Activated CD4-positive, alpha-beta T cell treated with anti-CD3 and anti-CD28 coated beads, Interleukin-2, amount 50 U/mL, for 48 hours (primary cell): Measurements from ENCODE around the gene OGA.

Source experiments
- DNase-seq, 2 experiments: peaks; one replicate each; pipeline ENCODE4 v3.0.0-alpha.2; 2020

OGA gene

DNA sequence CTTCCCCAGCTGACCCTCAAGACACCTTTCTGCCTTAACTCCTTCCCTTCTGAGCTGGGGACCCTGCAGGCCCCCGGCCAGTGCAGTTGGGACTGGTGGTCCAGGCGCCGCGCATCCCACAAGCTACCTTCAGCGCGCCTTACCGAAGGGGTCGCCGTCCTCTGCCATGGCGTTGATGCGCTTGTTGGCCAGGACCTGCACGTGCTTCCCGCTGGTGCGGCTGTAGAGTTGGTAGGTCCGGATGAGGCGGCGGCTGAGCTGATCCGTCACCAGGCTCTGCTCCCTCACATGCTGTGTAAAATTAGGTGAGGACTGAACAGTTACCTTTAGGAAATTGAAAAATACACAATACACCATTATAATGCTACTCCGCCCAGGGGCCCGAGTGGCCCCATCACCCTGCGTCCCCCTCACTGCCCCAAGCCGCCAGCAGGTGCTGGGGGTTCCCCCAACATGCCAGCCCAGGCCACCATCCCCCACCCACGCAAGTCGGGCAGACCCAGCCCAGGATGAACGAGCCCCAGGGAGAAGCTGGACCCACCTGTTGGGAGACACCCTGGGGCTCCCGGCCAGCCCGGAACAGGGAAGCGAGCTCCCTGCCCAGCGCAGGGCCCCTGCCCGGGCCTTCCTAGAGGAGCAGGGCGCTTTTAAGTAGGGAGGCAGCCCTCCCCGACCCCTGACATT lies 43.5 kb downstream of the OGA start:
- DNase-seq: no peak

DNA sequence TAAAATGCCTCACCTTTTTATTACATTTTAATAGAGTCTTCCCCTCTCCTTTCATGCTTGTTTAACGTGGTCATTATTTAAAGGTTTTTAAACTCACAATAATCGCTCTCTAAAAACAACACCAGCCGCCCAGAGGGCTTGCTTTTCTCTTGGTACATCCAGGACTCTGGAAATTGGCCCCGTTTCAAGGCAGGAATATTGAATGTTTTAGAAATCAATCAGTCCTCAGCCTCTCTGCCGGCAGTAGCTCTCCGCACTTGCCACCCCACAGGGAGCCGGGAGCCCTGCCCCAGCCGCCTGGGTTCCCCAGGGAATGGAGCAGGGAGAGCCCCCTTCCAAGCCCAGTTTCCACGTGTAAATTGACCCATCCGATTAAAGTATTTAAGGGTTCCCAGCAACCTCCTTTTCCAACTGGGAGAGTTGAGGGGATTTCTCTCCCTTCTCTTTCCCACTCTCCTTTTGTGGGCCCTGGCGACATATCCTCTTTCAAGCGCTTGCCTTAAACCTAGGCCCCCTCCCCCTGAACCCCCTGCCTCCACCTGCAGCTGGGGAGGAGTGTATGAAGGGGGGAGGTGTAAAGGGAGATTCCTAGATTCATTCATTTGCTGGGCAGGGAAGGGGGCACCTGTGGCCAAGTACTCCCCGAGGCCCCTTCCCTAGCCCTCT lies 44.2 kb downstream of the OGA start:
- no peak for DNase-seq

DNA sequence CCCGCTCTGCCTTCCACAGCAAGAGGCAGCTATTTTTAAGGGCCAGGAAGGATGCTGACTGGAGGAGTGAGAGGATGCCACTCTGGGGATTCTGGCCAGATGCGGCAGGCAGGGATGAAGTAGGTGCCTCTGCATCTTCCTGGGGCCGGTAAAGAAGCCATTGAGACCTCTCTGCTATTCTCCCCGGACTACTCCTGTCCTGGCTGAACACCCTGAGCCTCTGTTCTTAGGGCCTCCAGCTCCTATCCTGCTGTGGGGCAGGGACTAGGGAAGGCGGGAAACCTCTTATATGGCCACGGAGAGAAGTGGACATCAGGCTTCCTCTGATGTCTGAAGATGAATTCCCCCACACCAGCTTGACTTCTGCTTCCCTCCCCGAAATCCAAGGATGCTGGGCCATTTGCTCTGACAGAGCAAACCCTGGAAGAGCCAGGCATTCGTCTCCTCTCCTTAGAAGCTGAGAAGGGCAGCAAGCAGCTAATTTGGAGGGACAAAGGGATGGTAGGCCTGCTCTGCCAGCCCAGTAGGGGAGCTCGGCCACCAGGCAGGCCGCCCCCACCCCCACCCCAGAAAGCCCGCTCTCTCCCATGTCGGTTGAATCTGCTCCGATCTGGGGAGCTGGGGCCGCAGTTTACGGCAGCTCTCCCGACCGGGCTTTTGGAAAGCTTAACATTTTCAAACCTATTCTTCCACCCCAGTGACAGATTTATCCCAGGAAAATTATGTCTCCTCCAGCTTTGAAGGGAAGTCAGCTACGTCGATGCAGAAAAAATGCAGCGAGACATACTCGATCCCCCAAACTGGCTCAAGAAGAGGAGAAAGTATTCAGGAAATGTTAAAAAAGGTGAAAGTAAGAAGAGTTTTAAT lies 45.1 kb downstream of the OGA start:
- no peak for DNase-seq

DNA sequence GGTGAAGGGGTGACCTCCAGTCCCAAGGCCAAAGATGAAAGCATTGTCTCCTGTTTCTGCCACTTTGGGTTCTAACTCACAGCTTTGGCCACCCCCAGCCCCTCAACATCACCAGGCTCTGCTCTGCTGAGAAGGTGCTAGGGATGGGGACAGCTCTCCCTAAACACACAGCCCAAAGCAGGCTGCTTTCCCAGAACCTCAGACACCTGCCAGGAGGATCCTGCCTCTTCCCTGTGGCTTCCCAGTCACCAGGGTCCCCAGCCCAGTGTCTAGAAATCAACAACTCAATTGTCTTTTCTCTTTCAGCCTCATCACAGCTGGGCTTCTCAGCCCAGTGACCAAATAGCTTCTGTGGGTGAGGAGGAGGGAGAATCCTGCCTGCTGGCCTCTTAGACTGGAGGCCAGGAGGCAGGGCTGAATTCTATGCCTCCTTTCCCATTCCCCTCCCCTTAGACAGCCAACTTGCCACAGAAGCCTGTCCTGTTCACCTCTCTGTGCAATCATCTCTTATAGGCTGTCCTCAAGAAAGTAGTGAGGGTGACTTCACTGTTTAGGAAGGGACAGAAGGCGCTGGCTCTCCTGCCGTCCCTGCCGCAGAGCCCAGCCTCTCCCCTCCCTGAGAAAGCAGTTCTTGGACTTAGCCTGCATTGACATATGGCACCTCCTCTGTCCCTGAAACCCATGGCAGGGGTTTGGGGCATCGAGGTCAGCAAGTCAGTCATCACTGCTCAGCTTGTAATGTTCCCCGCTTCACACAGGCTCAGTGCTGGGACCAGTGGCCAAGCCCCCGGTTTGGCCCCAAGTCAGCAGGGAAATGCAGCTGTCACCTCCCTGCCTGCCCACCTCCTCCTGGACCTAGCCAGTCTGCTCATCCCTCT lies 46.0 kb downstream of the OGA start:
- no peak for DNase-seq

DNA sequence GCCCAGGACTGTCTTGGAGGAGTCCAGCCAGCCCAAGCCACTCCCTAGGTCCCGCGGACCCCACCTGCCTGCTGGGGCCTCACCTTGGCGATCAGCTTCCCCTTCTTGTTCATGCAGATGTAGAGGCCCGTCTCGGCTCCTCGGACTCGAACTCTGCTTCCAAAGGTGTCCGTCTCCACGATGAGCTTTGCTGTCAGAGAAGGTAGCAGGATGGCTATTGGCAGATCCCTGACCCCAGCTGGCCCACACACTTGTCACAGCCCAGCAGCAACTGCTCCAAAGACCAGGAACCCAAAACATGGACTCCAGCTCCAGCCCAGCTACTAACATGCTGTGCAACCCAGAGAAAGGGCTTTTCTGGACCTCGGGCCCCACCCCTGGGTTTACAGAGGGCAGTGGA lies 46.9 kb downstream of the OGA start:
- DNase-seq: no peak

DNA sequence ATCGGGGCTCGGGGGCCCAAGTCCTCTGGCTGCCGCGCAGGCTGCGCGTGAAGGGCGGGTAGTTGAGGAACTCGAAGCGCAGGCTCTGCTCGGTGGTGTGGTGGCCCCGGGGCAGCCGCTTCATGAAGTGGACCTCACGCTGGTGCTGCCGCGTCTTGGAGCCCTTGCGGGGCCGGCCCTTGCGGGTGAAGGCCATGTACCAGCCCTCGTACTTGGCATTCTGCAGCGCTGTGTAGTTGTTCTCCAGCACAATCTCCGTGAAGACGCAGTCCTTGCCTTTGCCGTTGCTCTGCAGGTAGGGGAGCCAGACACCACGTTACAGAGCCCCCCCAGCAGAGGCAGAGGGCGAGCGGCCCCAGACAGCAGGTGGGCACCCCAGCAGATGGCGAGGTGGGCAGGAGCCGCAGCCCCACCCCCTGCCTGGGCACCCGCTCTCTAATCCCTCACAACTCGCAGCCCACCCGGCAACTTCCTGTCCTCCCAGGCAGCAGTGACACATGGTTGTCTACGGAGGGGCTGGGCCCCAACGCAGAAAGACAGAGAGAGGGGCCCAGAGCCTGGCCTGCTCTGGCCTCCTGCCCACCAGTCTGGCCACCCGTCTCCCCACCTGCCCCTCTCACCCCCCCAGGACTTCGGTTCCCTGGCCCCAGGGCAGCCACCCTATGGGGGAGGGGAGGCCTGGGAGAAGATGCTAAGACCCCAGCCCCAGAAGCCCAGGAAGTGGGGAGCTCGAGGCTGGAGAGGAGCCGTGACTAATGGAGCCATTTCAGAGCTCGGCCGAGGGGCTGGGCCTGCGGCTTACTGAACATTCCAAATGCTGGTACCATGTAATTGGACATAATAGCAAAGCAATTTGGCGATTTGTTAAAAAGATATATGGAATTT lies 47.7 kb downstream of the OGA start:
- DNase-seq: no peak

DNA sequence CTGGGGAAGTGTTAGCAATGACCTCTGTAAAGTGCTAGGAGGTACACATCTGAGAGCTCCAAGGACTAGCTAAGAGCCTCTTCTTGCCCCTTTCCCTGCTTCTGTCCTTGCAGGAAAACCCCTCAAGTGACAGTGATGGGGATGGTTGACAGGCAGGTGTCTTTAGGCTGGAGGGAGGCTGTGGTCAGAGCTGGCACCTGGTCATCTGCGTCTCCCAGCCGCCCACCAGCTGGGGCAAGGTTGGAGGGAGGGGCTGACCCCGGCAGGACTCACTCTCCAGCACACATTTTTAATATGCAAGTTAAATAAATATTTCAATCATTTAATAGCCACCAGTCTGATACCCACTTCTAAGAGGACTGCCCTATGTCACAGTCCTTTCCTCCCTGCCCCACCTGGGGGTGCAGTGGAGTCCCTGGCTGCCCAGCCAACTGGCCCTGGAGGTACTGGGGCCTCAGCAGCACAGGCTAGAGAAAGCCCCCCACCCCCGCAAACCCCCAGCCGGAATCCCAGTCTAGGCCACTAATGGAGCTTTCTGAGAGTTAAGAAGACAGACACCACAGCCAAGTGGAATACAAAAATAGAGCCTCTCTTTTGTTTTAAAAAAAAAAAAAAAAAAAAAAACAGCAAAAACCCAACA lies 48.6 kb downstream of the OGA start:
- DNase-seq: no peak

DNA sequence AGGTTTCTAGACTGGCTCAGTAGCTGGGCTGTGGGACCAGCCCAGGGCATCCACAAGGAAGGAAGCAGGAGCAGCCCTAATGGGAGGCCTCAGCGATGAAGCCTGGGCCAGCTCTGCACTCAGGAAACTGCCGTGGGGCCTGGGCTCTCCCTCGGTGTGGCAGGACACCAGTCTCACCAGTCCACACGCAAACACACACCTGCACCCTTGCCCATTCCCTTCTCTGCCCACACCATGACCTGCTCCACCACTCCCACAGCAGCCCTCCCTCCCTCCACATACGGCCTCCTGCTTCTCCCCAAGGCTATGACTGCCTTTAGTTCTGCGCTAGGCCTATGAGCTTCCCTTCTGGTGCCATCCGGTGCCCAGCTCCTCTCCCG lies 49.5 kb downstream of the OGA start:
- DNase-seq: no peak

DNA sequence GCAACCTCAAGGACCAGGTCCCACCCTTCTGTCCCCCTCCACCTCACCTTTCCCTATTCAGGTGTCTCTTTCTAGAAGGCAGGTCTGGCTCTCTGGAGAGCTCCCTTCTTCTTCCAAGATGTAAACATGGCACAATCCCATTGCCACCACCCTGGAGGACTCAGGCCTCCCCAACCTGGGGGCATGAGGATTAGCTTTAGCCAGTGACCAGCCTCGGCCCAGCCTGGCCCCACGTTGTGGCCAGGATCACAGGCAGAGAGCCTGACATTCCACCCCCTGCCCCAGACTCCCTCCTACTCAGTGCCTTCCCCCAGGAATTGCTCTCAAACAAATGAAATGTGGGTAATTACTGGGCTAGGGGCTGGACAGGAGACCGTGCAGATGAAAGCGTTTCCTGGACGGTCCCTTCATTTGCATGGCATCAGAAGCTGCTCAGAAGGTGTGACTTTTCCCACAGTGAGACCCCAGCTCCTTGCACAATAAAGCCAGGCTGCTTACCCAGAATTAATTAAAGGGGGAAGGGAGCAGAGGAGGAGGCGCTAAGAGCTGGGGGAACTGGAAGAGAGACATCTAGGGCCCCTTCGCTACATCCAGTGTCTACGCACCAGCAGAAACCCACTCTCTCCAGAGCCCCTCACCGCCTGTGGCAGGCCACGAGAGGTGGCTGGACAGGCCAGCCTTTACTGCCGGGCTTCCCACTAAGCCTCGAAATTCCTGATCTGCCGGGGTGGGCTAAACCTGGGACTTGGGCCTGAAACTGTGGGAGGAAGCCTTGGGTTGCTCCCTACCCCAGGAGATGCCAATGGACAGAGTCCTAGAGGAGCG lies 50.1 kb downstream of the OGA start:
- DNase-seq: no peak

DNA sequence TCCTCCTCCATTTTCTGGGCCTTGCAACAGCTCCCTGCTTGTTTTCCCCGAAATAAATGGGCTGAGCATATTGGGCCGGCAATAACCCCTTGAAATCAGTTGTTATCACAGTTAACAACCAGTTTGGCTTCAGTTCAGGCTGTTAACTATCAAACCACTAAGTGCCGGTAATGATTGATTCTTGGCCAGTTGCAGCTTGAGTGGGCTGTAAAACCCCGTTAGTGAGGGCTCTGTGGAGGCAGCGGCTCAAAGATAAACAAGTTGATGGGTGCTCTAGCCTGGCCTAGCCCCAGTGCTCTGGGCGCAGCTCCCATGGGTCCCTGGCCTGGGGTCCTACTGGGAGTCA lies 50.7 kb downstream of the OGA start:
- no peak for DNase-seq

DNA sequence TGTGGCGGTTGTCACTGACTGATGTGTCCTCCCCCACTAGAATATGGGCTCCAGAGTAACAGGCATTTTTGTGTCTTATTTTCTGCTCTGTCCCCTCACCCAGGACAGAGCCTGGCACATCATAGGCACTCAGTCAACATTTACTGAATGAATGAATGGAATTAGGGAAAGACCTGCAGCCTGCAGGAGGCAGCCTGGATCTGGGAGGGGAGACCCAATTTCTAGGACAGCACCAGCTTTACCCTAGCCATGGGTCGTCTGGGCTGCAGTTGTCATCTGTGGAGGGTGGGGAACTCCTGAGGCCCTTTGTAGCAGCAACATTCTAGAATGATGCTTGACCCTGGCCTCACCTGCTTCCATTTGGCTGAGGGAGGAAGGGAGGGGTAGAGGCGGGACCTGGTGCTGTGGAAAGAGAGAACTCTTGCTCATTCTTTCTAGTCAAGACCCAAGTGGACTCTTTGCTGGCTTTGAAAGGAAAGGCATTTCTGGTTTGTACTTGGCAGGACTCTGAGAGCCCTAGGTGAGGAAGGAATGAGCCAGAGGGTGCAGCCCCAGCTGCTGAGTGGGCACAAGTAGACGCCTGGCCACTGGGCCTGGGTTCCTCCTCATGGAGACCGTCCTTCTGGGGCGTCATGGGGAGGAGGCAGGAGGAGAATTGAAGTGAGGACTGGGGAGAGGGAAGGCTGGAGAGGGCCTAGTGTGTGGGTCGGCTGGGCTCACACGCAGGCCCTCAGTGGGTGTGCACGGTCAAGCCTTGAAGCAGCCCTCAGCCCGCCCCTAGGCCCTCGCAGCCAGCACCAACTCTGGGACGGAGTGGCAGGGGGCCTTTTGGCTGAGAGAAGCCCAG lies 51.3 kb downstream of the OGA start:
- DNase-seq: no peak

DNA sequence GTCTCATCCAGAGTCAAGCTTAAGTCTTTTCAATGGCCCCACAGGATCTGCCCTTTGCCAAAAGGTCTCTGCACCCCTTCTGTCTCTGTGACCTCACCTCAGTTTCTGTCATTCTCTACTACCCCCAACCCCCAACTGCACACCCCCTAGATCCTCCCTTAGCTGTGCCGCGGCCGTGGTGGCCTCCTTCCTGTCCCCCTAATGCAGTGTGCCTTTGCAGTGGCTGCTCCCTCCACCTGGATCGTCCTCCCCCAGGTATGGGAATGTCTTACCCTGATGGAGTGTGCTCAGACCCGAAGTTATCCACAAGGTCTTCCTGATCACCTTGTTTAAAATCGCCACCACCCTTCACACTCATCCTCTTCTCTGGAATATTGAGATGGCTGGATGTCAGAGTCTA lies 51.9 kb downstream of the OGA start:
- DNase-seq: no peak

DNA sequence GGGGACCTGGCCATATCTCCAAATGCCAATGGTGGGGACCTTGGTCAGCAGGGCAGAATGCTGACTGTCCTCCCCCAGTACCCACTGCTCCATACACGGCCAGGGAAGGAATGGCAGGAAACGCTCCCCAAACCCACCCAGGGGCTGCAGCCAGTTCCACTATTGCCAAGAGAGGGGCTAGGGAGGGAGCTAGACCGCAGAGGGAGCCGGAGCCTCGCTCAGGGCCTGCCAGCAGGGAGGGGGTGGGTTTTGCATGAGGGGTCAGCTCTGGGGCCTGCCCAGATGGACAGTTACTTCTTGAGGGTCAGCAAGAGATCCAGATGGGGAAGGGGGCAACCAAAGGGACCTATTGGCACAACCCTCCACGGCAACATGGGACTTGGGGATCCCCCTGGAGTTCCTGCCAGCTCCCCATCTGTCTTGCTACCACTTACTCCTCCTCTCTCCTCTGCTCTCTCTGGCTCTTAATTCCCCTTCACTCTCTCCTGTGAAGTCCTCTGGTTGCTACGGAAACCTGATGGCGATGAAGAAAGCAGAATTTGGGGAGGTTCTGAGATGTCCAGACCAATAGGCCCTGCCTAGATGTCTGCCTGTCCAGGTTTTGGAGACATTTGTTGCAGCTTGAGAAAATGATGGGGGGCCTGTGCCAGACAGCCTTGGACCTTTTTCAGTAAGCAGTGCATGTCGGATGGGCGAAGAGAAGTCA lies 55.0 kb downstream of the OGA start:
- no peak for DNase-seq

DNA sequence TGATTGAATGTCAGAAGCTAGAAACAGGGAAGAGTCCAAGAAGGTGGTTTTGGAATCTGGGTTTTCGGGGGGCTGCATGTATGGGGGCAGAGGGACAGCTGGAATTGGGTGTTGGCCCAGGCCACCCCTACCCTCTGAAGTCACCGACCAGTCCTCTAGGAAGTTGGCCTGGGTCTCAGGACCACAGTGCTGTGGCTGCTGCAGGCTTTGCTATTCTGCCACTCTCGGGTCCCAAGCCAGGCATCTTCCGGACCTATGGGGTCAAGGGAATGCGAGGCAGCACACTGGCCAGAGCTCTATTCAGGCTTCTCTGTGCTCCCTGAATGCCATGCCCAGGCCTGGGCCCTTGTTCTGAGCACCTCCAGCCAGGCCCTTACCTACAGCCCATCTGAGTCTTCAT lies 55.5 kb downstream of the OGA start:
- no peak for DNase-seq

DNA sequence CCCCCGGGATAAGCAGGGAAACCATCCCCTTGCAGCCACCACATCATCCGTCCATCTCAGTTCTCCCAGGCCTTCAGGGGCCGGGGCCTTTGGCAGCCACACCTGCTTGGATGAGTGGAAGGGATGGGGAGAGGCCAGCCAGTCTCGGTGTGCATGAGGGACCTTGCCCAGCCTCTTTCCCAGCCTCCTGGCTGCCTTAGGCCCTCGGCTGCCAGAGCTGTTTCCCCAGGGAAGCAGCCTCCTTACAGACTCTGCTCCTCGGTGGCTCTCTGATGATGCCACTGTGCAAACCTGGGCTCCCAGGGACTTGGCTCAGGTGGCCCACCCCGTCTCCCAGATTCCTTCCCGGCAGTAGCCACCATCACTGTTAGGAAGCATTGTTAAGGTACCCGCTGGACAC lies 57.0 kb downstream of the OGA start:
- DNase-seq: no peak

DNA sequence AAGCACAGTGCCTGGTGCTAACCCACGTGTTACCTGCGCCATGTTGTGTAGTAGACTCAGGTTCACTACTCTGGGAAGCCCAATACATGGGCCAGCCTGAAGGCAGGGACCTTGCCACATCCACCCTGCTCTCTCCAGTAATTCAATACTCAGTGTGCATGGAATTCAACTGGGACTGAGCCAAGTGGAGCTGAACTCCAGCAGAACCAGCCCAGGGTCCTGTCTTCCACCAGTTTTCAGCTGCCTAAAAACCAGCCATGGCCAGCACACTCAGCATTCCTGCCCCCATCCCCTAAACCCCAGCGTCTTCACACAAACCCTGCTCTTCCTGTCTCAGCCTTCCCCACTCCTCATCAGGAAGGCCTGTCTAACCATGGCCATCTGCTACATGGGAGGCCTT lies 57.7 kb downstream of the OGA start:
- DNase-seq: no peak

DNA sequence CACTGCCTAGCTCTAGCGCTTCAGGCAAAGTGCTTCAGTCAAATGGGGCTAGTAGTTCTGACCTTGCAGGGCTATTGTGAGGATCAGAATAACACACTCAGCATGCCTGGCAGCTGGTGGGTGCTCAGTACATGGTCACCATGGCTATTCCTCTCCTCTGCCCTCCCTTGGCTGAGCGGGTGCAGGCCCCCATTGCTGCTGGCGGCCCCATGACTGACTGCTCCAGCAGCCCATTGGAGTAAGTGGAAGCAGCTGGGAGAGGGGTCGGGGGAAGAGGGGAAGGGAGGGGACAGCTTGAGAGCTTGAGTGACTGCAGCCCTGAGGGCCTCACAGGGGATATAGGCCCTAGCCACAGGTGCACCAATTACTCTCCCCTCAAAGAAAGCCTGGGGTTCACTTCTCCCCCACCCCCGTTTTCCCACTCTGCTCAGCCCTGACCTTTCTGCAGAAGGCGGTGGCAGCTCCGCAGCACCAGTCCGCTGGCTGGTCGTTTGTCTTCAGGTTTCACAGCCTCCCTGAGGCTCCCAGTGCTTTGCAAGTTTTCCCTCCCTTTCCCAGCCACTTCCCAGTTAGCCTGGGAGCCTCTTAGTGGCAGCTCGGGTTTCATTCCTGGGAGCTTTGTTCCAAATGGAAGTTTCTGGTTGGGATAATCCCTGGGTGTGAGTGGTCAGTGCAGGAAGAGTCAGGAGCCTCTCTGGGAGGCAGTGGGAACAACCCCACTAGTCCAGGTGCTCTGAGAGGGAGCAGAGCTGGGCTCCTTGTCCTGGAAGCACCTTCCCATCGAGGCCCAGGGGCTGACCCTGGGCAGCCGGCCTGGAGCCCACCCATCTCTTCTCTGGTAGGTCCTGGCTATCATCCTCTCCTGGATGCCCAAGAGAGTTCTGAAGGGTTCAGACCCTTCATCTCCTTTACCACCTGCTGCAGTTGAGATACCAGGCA lies 58.7 kb downstream of the OGA start:
- no peak for DNase-seq

DNA sequence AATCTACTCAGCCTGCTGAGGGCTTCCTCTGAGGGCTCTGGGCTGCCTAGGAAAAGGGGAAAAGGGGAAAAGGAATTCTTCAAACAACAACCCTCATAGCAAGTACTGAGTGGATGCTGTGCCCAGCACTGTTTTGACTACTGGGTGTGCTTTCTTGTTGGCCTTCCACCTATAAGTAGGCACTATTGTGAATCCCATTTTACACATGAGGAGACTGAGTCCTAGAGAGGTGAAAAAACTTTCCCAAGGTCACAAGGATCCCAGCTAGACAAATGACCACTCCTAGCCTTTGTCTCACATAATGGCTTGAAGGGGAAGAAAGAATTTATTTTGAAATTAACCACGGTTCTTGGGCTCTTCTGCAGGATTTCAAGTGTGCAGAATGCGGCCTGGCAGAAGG lies 59.4 kb downstream of the OGA start:
- no peak for DNase-seq
